Lower lobe of right lung (tissue), 2 donors: ENCODE results near the gene C3AR1. TPM values are rescaled to one million over a fixed set of nuclear protein-coding genes. Genes with fewer than 3 reads are reported as not detected.
A peak's percentile ranks its signal among the peaks of the same experiment; 100 is the strongest.

ENCODE experiments used
- ATAC-seq, 2 donors: fragments of 200-7000 bp; cut with Tn5 transposase; one replicate each; pipeline ENCODE4 v1.9.1; 2020 to 2022; ENCODE audit warnings: mild to moderate bottlenecking in 2 of 2, moderate library complexity in 2 of 2
- DNase-seq: peaks from one replicate; pipeline ENCODE4 v3.0.0-alpha.2; 2020
- H3K27ac ChIP-seq: fragments of 200-600 bp; one replicate; pipeline ENCODE4 v1.8.0; 2022
- H3K27me3 ChIP-seq: fragments of 200-600 bp; one replicate; pipeline ENCODE4 v1.8.0; 2022; ENCODE audit warnings: low read depth
- H3K36me3 ChIP-seq: fragments of 200-600 bp; one replicate; pipeline ENCODE4 v1.8.0; 2022; ENCODE audit warnings: mild to moderate bottlenecking
- H3K4me1 ChIP-seq: fragments of 200-600 bp; one replicate; pipeline ENCODE4 v1.8.0; 2022
- H3K4me3 ChIP-seq: fragments of 200-600 bp; one replicate; pipeline ENCODE4 v1.8.0; 2022; ENCODE audit warnings: mild to moderate bottlenecking
- H3K9me3 ChIP-seq: fragments of 200-600 bp; one replicate; pipeline ENCODE4 v1.8.0; 2022
- CTCF ChIP-seq: fragments of 200-600 bp; IDR thresholded peaks from one replicate; pipeline ENCODE4 v1.8.0; 2022; ENCODE audit warnings: antibody characterized with exemption, mild to moderate bottlenecking
- intact Hi-C: fragments of 100-400 bp; cut with DNase I; formaldehyde crosslinking; loops from one replicate; pipeline ENCODE4 v1.11.0; 2022
- total RNA-seq: library from RNA; stranded (reverse); fragmentation: NEBNext Ultra II Directional; extraction: Animal tissue kit (Norgen Biotek cat#: 25700); gene quantifications from one replicate; pipeline ENCODE4 v1.2.1, GENCODE V29; 2021
- donor health status: DM: no; HTN: yes; CAD: no; lungs with severe emphysema.

C3AR1 gene
- total RNA-seq, 1 donor from 2014 or later: 62.1 TPM

- intact Hi-C loops: no loop called here
Observed at GRCh38 chr12:8081251-8081920, 15.2 kb upstream of the C3AR1 start.

GRCh38 chr12:8080120-8080519, 14.0 kb upstream of the C3AR1 start:
- intact Hi-C loops: no loop called here
- DNase-seq: no peak
- peaks cover 38% of the 10 kb centered on the region for H3K4me1 ChIP-seq
- H3K27me3 ChIP-seq: no peaks in the 10 kb centered on the region
- ATAC-seq: no peak
- H3K4me3 ChIP-seq: no peak overlapping the region
- H3K27ac ChIP-seq: no peak overlapping the region
- H3K9me3 ChIP-seq: no peaks in the 10 kb centered on the region
- TF ChIP-seq CTCF: no peak
- H3K36me3 ChIP-seq: no peaks in the 10 kb centered on the region

More at GRCh38 chr12:8081251-8081920, 15.2 kb upstream of the C3AR1 start:
- Histone ChIP-seq H3K4me1 (peaks cover 38% of the 10 kb centered on the region), H3K4me3 (peak overlapping the region; percentile 75), H3K36me3 (peaks cover 1% of the 10 kb centered on the region), H3K27ac (peak overlapping the region; percentile 89), H3K9me3 (no peaks in the 10 kb centered on the region), H3K27me3 (no peaks in the 10 kb centered on the region)
- no peak for TF ChIP-seq CTCF
- DNase-seq: no peak
- peak; percentile 52 to 58 for ATAC-seq

GRCh38 chr12:8078916-8079315, 12.8 kb upstream of the C3AR1 start:
- intact Hi-C loops: no loop called here
- Histone ChIP-seq H3K27me3 (no peaks in the 10 kb centered on the region), H3K4me1 (peaks cover 28% of the 10 kb centered on the region), H3K9me3 (no peaks in the 10 kb centered on the region), H3K27ac (no peak overlapping the region), H3K36me3 (no peaks in the 10 kb centered on the region), H3K4me3 (no peak overlapping the region)
- TF ChIP-seq CTCF: no peak
- ATAC-seq (no peak), DNase-seq (no peak)

- no peaks in the 10 kb centered on the region for H3K27me3 ChIP-seq
- DNase-seq (no peak), ATAC-seq (peak in 1 of 2 donors; percentile 10)
- intact Hi-C loops: no loop called here
- peak; percentile 33 for TF ChIP-seq CTCF
- H3K36me3 ChIP-seq: no peaks in the 10 kb centered on the region
- H3K4me3 ChIP-seq: no peak overlapping the region
- no peak overlapping the region for H3K27ac ChIP-seq
- H3K4me1 ChIP-seq: peaks cover 23% of the 10 kb centered on the region
- H3K9me3 ChIP-seq: no peaks in the 10 kb centered on the region
Observed at GRCh38 chr12:8078398-8078797, 12.2 kb upstream of the C3AR1 start.

GRCh38 chr12:8077207-8077606, 11.0 kb upstream of the C3AR1 start:
- Histone ChIP-seq H3K4me3 (no peak overlapping the region), H3K27me3 (no peaks in the 10 kb centered on the region), H3K9me3 (no peaks in the 10 kb centered on the region), H3K4me1 (peaks cover 16% of the 10 kb centered on the region), H3K36me3 (no peaks in the 10 kb centered on the region), H3K27ac (no peak overlapping the region)
- ATAC-seq: no peak
- intact Hi-C loops: no loop called here
- TF ChIP-seq CTCF: no peak
- no peak for DNase-seq
